Adrenal gland (tissue), 5 donors: Measurements from ENCODE around the gene MMP24OS.

Source experiments
- POLR2A ChIP-seq, 2 donors: fragments of 450-650 bp; IDR thresholded peaks; one replicate each; pipeline ENCODE4 v1.6.1; 2017; ENCODE audit warnings: antibody characterized with exemption in 2 of 2, mild to moderate bottlenecking in 2 of 2, moderate library complexity in 1 of 2
- TF ChIP-seq, protein P1 (sequence below), 6 experiments: fragments of 450-650 bp in 4 of 6; fragments of 200-600 bp in 2 of 6; sonication (generic) in 1 of 6; IDR thresholded peaks; 1 replicate in 5 of 6; 2 replicates in 1 of 6; pipeline versions ENCODE4 v1.5.1 to v1.8.0; 2016 to 2021; ENCODE audit warnings: antibody characterized with exemption in 6 of 6, mild to moderate bottlenecking in 2 of 6, moderate library complexity in 1 of 6
- donor health status: DM: no; HTN: no; CAD: no.

DNA sequence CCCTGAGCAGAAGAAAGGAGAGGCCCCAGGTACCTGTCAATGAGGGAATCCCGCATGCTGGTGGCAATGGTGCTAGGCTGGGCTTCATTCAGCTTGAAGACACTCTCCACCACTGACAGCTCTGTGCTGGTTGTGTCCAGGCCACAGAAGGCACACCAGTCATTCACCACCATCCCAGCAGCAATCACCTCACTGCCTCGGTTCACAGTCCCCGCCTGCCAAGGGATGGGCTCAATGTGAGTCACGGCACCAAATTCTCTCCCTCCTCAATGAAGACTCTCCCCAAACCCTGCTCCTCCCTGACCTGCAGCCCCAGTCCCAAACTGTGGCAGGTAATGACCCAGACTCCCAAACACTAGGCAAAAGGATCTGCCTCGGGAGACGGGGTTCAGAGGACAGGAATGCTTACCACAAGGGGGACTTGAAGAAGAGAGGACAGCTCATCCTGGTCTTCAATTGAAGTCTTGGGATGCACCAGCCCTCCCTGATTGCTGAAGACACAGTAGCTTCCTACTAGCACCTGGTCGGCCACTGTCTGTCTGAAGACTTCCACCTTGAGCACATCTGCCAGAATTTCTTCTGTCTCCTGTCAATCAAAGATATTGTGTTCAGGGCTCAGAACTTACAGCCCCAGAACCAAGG lies 1.7 kb upstream of the MMP24OS start:
- no peak for TF ChIP-seq POLR2A (IDR thresholded peaks at IDR 0.05)
- TF ChIP-seq, protein P1, sequence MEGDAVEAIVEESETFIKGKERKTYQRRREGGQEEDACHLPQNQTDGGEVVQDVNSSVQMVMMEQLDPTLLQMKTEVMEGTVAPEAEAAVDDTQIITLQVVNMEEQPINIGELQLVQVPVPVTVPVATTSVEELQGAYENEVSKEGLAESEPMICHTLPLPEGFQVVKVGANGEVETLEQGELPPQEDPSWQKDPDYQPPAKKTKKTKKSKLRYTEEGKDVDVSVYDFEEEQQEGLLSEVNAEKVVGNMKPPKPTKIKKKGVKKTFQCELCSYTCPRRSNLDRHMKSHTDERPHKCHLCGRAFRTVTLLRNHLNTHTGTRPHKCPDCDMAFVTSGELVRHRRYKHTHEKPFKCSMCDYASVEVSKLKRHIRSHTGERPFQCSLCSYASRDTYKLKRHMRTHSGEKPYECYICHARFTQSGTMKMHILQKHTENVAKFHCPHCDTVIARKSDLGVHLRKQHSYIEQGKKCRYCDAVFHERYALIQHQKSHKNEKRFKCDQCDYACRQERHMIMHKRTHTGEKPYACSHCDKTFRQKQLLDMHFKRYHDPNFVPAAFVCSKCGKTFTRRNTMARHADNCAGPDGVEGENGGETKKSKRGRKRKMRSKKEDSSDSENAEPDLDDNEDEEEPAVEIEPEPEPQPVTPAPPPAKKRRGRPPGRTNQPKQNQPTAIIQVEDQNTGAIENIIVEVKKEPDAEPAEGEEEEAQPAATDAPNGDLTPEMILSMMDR (IDR thresholded peaks at IDR 0.05), result no peak
